ENCODE data around the gene ATP10D. TPM values are rescaled to one million over a fixed set of nuclear protein-coding genes. Genes with fewer than 3 reads are reported as not detected.

ATP10D gene
- total and polyA plus RNA-seq, 9 of the 15 experiments (the other 6 are each of a cell fraction or from before 2014, with no cell fraction given): 0.10 to 0.36 (median 0.19) TPM; not detected in 1

- no peak; a peak in 1 of 4 replicates for TF ChIP-seq SRF (CRISPR knock-in tag; IDR thresholded peaks at IDR 0.05)
- TF ChIP-seq ATF6 (CRISPR knock-in tag; IDR thresholded peaks at IDR 0.05): no peak
- TF ChIP-seq NR1H2 (CRISPR knock-in tag; IDR thresholded peaks at IDR 0.05): no peak
- no peak for TF ChIP-seq ZNF561 (CRISPR knock-in tag; conservative IDR thresholded peaks at IDR 0.05)
- no peak for TF ChIP-seq ZNF175 (CRISPR knock-in tag; IDR thresholded peaks at IDR 0.05; ENCODE audit: low read depth)
- no peak for TF ChIP-seq HNRNPL (IDR thresholded peaks at IDR 0.05; ENCODE audit: low read depth, low read length)
- no peak for TF ChIP-seq ARID1B (IDR thresholded peaks at IDR 0.05)
- TF ChIP-seq ZNF124 (CRISPR knock-in tag; IDR thresholded peaks at IDR 0.05): no peak
- TF ChIP-seq ZNF133 (CRISPR knock-in tag; IDR thresholded peaks at IDR 0.05): no peak
- TF ChIP-seq, protein P1, sequence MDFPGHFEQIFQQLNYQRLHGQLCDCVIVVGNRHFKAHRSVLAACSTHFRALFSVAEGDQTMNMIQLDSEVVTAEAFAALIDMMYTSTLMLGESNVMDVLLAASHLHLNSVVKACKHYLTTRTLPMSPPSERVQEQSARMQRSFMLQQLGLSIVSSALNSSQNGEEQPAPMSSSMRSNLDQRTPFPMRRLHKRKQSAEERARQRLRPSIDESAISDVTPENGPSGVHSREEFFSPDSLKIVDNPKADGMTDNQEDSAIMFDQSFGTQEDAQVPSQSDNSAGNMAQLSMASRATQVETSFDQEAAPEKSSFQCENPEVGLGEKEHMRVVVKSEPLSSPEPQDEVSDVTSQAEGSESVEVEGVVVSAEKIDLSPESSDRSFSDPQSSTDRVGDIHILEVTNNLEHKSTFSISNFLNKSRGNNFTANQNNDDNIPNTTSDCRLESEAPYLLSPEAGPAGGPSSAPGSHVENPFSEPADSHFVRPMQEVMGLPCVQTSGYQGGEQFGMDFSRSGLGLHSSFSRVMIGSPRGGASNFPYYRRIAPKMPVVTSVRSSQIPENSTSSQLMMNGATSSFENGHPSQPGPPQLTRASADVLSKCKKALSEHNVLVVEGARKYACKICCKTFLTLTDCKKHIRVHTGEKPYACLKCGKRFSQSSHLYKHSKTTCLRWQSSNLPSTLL (IDR thresholded peaks at IDR 0.05): no peak
- TF ChIP-seq NONO (IDR thresholded peaks at IDR 0.05; ENCODE audit: low read depth in 2 of 2, low read length in 1 of 2): no peak
- no peak for TF ChIP-seq BRD9 (IDR thresholded peaks at IDR 0.05; ENCODE audit: low read depth, partially characterized antibody)
- 0 out of 2 replicates have a peak, but pooled peaks have one; percentile 12 for TF ChIP-seq CBFA2T3 (IDR thresholded peaks at IDR 0.05)
- TF ChIP-seq NFIC (IDR thresholded peaks at IDR 0.05): no peak
- TF ChIP-seq EGR1 (conservative IDR thresholded peaks at IDR 0.05): peak; percentile 20
- TF ChIP-seq BHLHE40 (IDR thresholded peaks at IDR 0.05; ENCODE audit: low read length): peak; percentile 94
- TF ChIP-seq, protein P2, sequence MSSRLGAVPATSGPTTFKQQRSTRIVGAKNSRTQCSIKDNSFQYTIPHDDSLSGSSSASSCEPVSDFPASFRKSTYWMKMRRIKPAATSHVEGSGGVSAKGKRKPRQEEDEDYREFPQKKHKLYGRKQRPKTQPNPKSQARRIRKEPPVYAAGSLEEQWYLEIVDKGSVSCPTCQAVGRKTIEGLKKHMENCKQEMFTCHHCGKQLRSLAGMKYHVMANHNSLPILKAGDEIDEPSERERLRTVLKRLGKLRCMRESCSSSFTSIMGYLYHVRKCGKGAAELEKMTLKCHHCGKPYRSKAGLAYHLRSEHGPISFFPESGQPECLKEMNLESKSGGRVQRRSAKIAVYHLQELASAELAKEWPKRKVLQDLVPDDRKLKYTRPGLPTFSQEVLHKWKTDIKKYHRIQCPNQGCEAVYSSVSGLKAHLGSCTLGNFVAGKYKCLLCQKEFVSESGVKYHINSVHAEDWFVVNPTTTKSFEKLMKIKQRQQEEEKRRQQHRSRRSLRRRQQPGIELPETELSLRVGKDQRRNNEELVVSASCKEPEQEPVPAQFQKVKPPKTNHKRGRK (tag; IDR thresholded peaks at IDR 0.05): no peak
- no peak for TF ChIP-seq HDAC3 (IDR thresholded peaks at IDR 0.05; ENCODE audit: borderline replicate concordance, partially characterized antibody)
- no peak for TF ChIP-seq TARDBP (IDR thresholded peaks at IDR 0.05)
These were observed 21.7 kb upstream of the ATP10D start, which contains the start of gene COMMD8 (continued) for GRCh38 chr4:47463235-47463956.
